ENCODE data around the gene TRAP1.
A peak's percentile ranks its signal among the peaks of the same experiment; 100 is the strongest.
"Not testable (repeated sequence)": the region's sequence is repeated elsewhere in the genome, so short reads cannot be mapped to it uniquely, and the experiment has no call there.

The TRAP1 gene

GRCh38 chr16:3728424-3729160, 11.3 kb upstream of the TRAP1 start:
- Histone ChIP-seq H3K27me3 (ENCODE audit: control insufficient read depth, insufficient read depth, low read length) (no peaks in the 10 kb centered on the region), H3K4me3 (ENCODE audit: low read depth, low read length) (no peak overlapping the region), H3K36me3 (ENCODE audit: control insufficient read depth, insufficient read depth, low read length) (peaks cover 56% of the 10 kb centered on the region), H3K9ac (ENCODE audit: low read depth, low read length) (no peak overlapping the region), H3K4me1 (ENCODE audit: control insufficient read depth, insufficient read depth, low read length) (no peaks in the 10 kb centered on the region), H3K27ac (ENCODE audit: low read depth, low read length) (no peak overlapping the region), H3K9me3 (ENCODE audit: control insufficient read depth, insufficient read depth, low read length) (no peaks in the 10 kb centered on the region)

DNA sequence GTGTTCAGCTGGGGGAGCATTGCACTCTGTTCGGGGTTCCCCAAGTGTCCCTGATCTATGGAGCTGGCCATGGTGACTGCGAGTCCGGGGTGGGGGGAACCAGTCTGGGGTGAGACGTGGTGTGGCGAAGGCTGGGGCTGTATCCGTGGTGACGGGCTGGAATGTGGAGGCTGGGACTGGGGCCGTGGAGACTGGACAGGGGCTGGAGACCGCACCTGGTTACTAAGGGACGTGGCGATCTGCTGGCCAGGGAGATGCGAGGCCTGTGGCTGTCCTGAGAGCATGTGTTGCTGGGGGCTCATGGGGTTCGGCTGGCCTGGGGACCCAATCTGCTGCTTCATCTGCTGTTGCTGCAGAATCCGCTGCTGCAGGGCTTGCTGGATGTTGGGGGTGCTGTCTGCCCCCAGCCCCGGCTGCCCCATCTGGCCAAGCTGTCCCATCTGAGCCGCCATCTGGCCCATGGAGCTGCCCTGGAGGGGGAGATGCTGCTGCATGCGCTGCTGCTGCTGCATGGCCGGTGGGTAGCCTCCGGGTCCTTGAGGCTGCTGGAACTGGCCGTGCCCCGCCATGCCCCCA, 10.6 kb upstream of the TRAP1 start:
- H3K9me3 ChIP-seq (ENCODE audit: control insufficient read depth, insufficient read depth, low read length) = no peaks in the 10 kb centered on the region
- peaks cover 54% of the 10 kb centered on the region for H3K36me3 ChIP-seq (ENCODE audit: control insufficient read depth, insufficient read depth, low read length)
- H3K4me1 ChIP-seq (ENCODE audit: control insufficient read depth, insufficient read depth, low read length) = no peaks in the 10 kb centered on the region
- no peak overlapping the region for H3K9ac ChIP-seq (ENCODE audit: low read depth, low read length)
- no peaks in the 10 kb centered on the region for H3K27me3 ChIP-seq (ENCODE audit: control insufficient read depth, insufficient read depth, low read length)
- H3K27ac ChIP-seq (ENCODE audit: low read depth, low read length) = no peak overlapping the region
- no peak overlapping the region for H3K4me3 ChIP-seq (ENCODE audit: low read depth, low read length)

DNA sequence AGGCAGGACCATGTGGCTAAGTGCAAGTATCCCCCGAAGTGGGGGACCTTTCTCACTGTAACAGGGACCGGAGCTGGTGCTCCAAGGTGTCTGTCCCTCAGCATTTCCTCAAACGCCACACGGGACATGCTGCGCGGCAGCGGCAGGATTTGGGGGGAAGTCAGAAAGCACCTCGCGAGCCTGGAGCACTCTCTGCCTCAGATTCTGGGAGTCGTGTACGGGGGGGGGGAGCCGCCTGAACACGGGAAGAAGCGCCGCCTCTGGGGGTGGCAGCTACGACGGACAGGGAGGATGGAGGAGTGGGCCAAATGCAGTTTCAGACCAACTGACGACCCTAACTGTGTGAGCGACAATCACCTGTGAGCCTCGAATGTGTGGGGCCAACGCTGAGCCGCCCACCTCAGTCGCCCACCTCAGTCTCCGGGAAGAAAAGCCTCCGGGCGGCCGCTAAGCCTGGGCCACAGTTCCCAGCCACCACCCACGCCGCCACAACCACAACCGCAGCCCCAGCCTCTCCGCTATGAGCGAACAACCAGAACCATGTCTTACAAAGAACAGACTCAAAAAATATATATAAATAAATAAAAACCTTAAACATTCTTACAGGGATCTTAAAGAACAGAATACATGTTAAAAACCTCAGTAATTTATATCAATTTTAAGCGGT, 8.8 kb upstream of the TRAP1 start:
- no peak overlapping the region for H3K4me3 ChIP-seq (ENCODE audit: low read depth, low read length)
- no peaks in the 10 kb centered on the region for H3K9me3 ChIP-seq (ENCODE audit: control insufficient read depth, insufficient read depth, low read length)
- H3K4me1 ChIP-seq (ENCODE audit: control insufficient read depth, insufficient read depth, low read length) = no peaks in the 10 kb centered on the region
- no peak overlapping the region for H3K27ac ChIP-seq (ENCODE audit: low read depth, low read length)
- no peak overlapping the region for H3K9ac ChIP-seq (ENCODE audit: low read depth, low read length)
- H3K36me3 ChIP-seq (ENCODE audit: control insufficient read depth, insufficient read depth, low read length) = peaks cover 40% of the 10 kb centered on the region
- no peaks in the 10 kb centered on the region for H3K27me3 ChIP-seq (ENCODE audit: control insufficient read depth, insufficient read depth, low read length)

DNA sequence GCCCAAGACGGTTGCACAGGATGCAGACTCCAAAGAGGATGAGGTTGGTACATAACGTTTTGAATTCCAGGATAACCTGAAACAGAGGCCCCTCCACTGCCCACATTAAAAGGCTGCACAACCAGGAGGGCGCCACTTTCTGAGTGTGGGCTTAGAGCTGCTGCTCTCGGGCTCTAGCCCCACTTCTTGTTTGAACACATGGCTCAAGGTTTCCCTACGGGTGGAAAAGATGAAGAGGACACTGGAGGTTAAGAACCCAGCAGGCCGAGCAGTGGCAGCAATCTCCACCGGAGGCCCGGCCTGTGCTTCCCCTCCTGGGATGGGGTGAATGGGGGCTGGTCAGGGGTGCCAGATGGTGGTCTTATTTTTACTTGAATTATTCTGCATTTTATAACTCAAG, 8.0 kb upstream of the TRAP1 start:
- H3K27me3 ChIP-seq (ENCODE audit: control insufficient read depth, insufficient read depth, low read length) = no peaks in the 10 kb centered on the region
- H3K27ac ChIP-seq (ENCODE audit: low read depth, low read length) = no peak overlapping the region
- no peak overlapping the region for H3K4me3 ChIP-seq (ENCODE audit: low read depth, low read length)
- peaks cover 31% of the 10 kb centered on the region for H3K36me3 ChIP-seq (ENCODE audit: control insufficient read depth, insufficient read depth, low read length)
- no peaks in the 10 kb centered on the region for H3K4me1 ChIP-seq (ENCODE audit: control insufficient read depth, insufficient read depth, low read length)
- no peaks in the 10 kb centered on the region for H3K9me3 ChIP-seq (ENCODE audit: control insufficient read depth, insufficient read depth, low read length)
- H3K9ac ChIP-seq (ENCODE audit: low read depth, low read length) = no peak overlapping the region

DNA sequence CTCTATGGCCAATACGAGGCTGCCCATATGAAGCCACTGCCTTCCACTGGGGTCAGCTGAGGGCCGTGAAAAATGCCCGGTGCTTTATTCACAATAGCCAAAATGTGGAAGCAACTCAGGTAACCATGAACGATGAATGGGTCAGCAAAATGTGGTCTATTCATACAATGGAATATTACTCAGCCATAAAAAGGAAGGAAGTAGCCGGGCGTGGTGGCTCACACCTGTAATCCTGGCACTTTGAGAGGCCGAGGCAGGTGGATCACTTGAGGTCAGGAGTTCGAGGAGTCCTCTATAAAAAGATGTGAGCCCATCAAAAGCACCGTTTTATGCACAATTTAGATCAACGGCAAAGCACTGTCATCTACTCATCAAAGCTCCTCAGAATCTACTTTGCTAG, 5.2 kb upstream of the TRAP1 start:
- Histone ChIP-seq H3K36me3 (ENCODE audit: control insufficient read depth, insufficient read depth, low read length) (peaks cover 5% of the 10 kb centered on the region), H3K27ac (ENCODE audit: low read depth, low read length) (no peak overlapping the region), H3K9me3 (ENCODE audit: control insufficient read depth, insufficient read depth, low read length) (no peaks in the 10 kb centered on the region), H3K27me3 (ENCODE audit: control insufficient read depth, insufficient read depth, low read length) (no peaks in the 10 kb centered on the region), H3K4me1 (ENCODE audit: control insufficient read depth, insufficient read depth, low read length) (no peaks in the 10 kb centered on the region), H3K9ac (ENCODE audit: low read depth, low read length) (no peak overlapping the region), H3K4me3 (ENCODE audit: low read depth, low read length) (no peak overlapping the region)

GRCh38 chr16:3720418-3720817, 3.1 kb upstream of the TRAP1 start:
- Histone ChIP-seq H3K9ac (ENCODE audit: low read depth, low read length) (no peak overlapping the region), H3K9me3 (ENCODE audit: control insufficient read depth, insufficient read depth, low read length) (no peaks in the 10 kb centered on the region), H3K27me3 (ENCODE audit: control insufficient read depth, insufficient read depth, low read length) (no peaks in the 10 kb centered on the region), H3K27ac (ENCODE audit: low read depth, low read length) (no peak overlapping the region), H3K36me3 (ENCODE audit: control insufficient read depth, insufficient read depth, low read length) (no peaks in the 10 kb centered on the region), H3K4me3 (ENCODE audit: low read depth, low read length) (no peak overlapping the region), H3K4me1 (ENCODE audit: control insufficient read depth, insufficient read depth, low read length) (no peaks in the 10 kb centered on the region; the same call in 1 of the 2 replicates)

GRCh38 chr16:3718628-3719027, 1.3 kb upstream of the TRAP1 start:
- no peaks in the 10 kb centered on the region for H3K9me3 ChIP-seq (ENCODE audit: control insufficient read depth, insufficient read depth, low read length)
- H3K27ac ChIP-seq (ENCODE audit: low read depth, low read length) = no peak overlapping the region
- no peak overlapping the region; the same call in 1 of the 2 replicates for H3K4me3 ChIP-seq (ENCODE audit: low read depth, low read length)
- peaks cover 10% of the 10 kb centered on the region for H3K36me3 ChIP-seq (ENCODE audit: control insufficient read depth, insufficient read depth, low read length)
- H3K9ac ChIP-seq (ENCODE audit: low read depth, low read length) = no peak overlapping the region
- no peaks in the 10 kb centered on the region for H3K27me3 ChIP-seq (ENCODE audit: control insufficient read depth, insufficient read depth, low read length)
- H3K4me1 ChIP-seq (ENCODE audit: control insufficient read depth, insufficient read depth, low read length) = no peaks in the 10 kb centered on the region; the same call in 1 of the 2 replicates

DNA sequence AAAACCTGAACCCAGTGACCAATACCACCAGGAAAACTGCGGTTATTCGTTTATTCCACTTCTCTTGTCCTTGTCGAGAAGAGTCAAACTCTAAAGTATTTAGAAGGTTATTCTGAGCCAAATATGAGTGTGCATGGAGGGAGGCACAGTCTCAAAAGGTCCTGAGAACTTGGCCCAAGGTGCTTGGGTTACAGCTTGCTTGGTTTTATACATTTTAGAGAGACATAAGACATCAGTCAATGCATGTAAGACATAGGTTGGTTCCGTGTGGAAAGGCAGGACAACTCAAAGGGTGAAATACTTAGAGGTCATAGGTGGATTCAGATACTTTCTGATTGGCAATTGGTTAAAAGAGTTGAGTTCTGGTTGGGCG, 681 bp upstream of the TRAP1 start:
- Histone ChIP-seq H3K27ac (ENCODE audit: low read depth, low read length) (peak overlapping the region; percentile 80), H3K4me3 (ENCODE audit: low read depth, low read length) (peak overlapping the region; percentile 93), H3K9me3 (ENCODE audit: control insufficient read depth, insufficient read depth, low read length) (no peaks in the 10 kb centered on the region), H3K27me3 (ENCODE audit: control insufficient read depth, insufficient read depth, low read length) (no peaks in the 10 kb centered on the region), H3K36me3 (ENCODE audit: control insufficient read depth, insufficient read depth, low read length) (peaks cover 16% of the 10 kb centered on the region), H3K9ac (ENCODE audit: low read depth, low read length) (peak overlapping the region; percentile 90), H3K4me1 (ENCODE audit: control insufficient read depth, insufficient read depth, low read length) (peaks cover 5% of the 10 kb centered on the region; the same call in 1 of the 2 replicates)

DNA sequence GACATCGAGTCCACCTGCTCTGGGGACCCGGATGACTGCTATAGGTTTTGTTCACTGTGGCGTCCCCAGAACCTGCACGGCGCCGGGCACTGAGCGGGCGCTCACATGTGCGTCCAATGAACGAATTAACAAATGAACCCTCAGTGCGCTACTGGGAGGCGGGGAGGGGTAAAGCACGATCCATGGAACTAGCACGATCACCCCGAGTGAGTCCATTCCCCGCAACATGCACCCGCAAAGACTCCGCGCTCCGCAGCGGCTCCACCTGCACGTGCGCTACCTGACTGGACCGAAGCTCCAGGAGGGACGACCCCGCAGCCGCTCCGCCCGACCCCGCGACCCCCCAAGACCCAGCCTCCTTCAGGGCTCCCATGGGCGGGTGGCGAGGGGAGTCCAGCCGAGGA, 491 bp downstream of the TRAP1 start:
- no peak overlapping the region for H3K27ac ChIP-seq (ENCODE audit: low read depth, low read length)
- H3K9ac ChIP-seq (ENCODE audit: low read depth, low read length) = peak overlapping the region; percentile 90
- H3K36me3 ChIP-seq (ENCODE audit: control insufficient read depth, insufficient read depth, low read length) = peaks cover 18% of the 10 kb centered on the region
- H3K9me3 ChIP-seq (ENCODE audit: control insufficient read depth, insufficient read depth, low read length) = no peaks in the 10 kb centered on the region
- peaks cover 8% of the 10 kb centered on the region; the same call in 1 of the 2 replicates for H3K4me1 ChIP-seq (ENCODE audit: control insufficient read depth, insufficient read depth, low read length)
- H3K27me3 ChIP-seq (ENCODE audit: control insufficient read depth, insufficient read depth, low read length) = no peaks in the 10 kb centered on the region
- H3K4me3 ChIP-seq (ENCODE audit: low read depth, low read length) = peak overlapping the region; percentile 93

- Histone ChIP-seq H3K9me3 (ENCODE audit: control insufficient read depth, insufficient read depth, low read length) (no peaks in the 10 kb centered on the region), H3K9ac (ENCODE audit: low read depth, low read length) (no peak overlapping the region), H3K36me3 (ENCODE audit: control insufficient read depth, insufficient read depth, low read length) (peaks cover 20% of the 10 kb centered on the region), H3K4me1 (ENCODE audit: control insufficient read depth, insufficient read depth, low read length) (peaks cover 8% of the 10 kb centered on the region; the same call in 1 of the 2 replicates), H3K27ac (ENCODE audit: low read depth, low read length) (no peak overlapping the region), H3K27me3 (ENCODE audit: control insufficient read depth, insufficient read depth, low read length) (no peaks in the 10 kb centered on the region), H3K4me3 (ENCODE audit: low read depth, low read length) (no peak overlapping the region)
These were observed 1.9 kb downstream of the TRAP1 start for GRCh38 chr16:3715430-3715829.

DNA sequence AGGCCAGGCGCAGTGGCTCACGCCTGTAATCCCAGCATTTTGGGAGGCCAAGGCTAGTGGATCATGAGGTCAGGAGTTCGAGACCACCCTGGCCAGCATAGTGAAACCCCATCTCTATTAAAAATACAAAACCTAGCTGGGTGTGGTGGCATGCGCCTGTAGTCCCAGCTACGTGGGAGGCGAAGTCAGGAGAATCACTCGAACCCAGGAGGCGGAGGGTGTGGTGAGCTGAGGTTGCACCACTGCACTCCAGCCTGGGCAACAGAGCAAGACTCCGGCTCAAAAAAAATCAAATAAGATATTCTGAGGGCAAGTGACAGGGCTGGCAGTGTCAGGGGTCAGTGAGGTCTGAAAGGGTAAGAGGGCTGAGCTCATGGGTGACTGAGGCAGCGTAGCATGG, 2.9 kb downstream of the TRAP1 start:
- not testable (repeated sequence) for H3K27ac ChIP-seq (ENCODE audit: low read depth, low read length); H3K9me3 ChIP-seq (ENCODE audit: control insufficient read depth, insufficient read depth, low read length); H3K27me3 ChIP-seq (ENCODE audit: control insufficient read depth, insufficient read depth, low read length); H3K9ac ChIP-seq (ENCODE audit: low read depth, low read length); H3K4me1 ChIP-seq (ENCODE audit: control insufficient read depth, insufficient read depth, low read length); H3K4me3 ChIP-seq (ENCODE audit: low read depth, low read length)
- peaks cover 24% of the 10 kb centered on the region for H3K36me3 ChIP-seq (ENCODE audit: control insufficient read depth, insufficient read depth, low read length)
